Astrocyte (in vitro differentiated cells and primary cell): ENCODE measurements around the gene GTSE1. TPM values are rescaled to one million over a fixed set of nuclear protein-coding genes. Genes with fewer than 3 reads are reported as not detected.

Experiments used
- DNase-seq: peaks from one replicate; pipeline ENCODE4 v3.0.0-alpha.2; 2010; ENCODE audit warnings: low read depth
- FAIRE-seq: peaks from 2 replicates; lab custom pipeline; 2011; peaks lifted over from hg19 to GRCh38; lab: Jason Lieb, UNC
- H2AFZ ChIP-seq: 2 replicates; pipeline ENCODE4 v1.6.0; 2012; ENCODE audit warnings: low read depth, low read length, inconsistent platforms
- H3K27ac ChIP-seq: 2 replicates; pipeline ENCODE4 v1.5.1; 2011; ENCODE audit warnings: low read depth, low read length, inconsistent platforms
- H3K27me3 ChIP-seq: 2 replicates; pipeline ENCODE4 v1.6.0; 2011; ENCODE audit warnings: low read length, inconsistent platforms; ENCODE audit not compliant: insufficient read depth
- H3K36me3 ChIP-seq: 2 replicates; pipeline ENCODE4 v1.5.1; 2011; ENCODE audit warnings: low read length, inconsistent platforms; ENCODE audit not compliant: insufficient read depth
- H3K4me1 ChIP-seq: 2 replicates; pipeline ENCODE4 v1.5.1; 2011; ENCODE audit warnings: low read length, inconsistent platforms; ENCODE audit not compliant: insufficient read depth
- H3K4me2 ChIP-seq: 2 replicates; pipeline ENCODE4 v1.6.0; 2012; ENCODE audit warnings: low read length, inconsistent platforms
- H3K4me3 ChIP-seq: 2 replicates; pipeline ENCODE4 v1.5.1; 2011; ENCODE audit warnings: low read depth, mild to moderate bottlenecking, low read length, inconsistent platforms; ENCODE audit not compliant: insufficient read depth
- H3K79me2 ChIP-seq: 2 replicates; pipeline ENCODE4 v1.6.0; 2012; ENCODE audit warnings: mild to moderate bottlenecking, low read length, inconsistent platforms; ENCODE audit not compliant: insufficient read depth
- H3K9ac ChIP-seq: 2 replicates; pipeline ENCODE4 v1.6.0; 2012; ENCODE audit warnings: mild to moderate bottlenecking, low read length, inconsistent platforms
- H3K9me3 ChIP-seq: 2 replicates; pipeline ENCODE4 v1.5.1; 2012; ENCODE audit warnings: low read depth, mild to moderate bottlenecking, low read length, inconsistent platforms; ENCODE audit not compliant: insufficient read depth
- H4K20me1 ChIP-seq: 2 replicates; pipeline ENCODE4 v1.6.0; 2012; ENCODE audit warnings: low read length, inconsistent platforms; ENCODE audit not compliant: insufficient read depth
- H3K27ac Mint-ChIP-seq: one replicate; pipeline ENCODE4 v1.8.0; 2021; ENCODE audit warnings: mild to moderate bottlenecking, mixed read lengths; ENCODE audit not compliant: unreplicated experiment
- H3K27me3 Mint-ChIP-seq: one replicate; pipeline ENCODE4 v1.8.0; 2021; ENCODE audit warnings: low read depth, mixed read lengths; ENCODE audit not compliant: unreplicated experiment
- H3K36me3 Mint-ChIP-seq: one replicate; pipeline ENCODE4 v1.8.0; 2021; ENCODE audit warnings: low read depth, mixed read lengths; ENCODE audit not compliant: unreplicated experiment
- H3K4me1 Mint-ChIP-seq: one replicate; pipeline ENCODE4 v1.8.0; 2021; ENCODE audit warnings: low read depth, mixed read lengths; ENCODE audit not compliant: unreplicated experiment
- H3K4me3 Mint-ChIP-seq: one replicate; pipeline ENCODE4 v1.8.0; 2021; ENCODE audit warnings: mild to moderate bottlenecking, moderate library complexity, mixed read lengths; ENCODE audit not compliant: unreplicated experiment
- H3K9me3 Mint-ChIP-seq: one replicate; pipeline ENCODE4 v1.8.0; 2021; ENCODE audit warnings: mild to moderate bottlenecking, mixed read lengths; ENCODE audit not compliant: unreplicated experiment
- EZH2 ChIP-seq: IDR thresholded peaks from 2 replicates; pipeline ENCODE4 v1.6.1; 2012; ENCODE audit warnings: mild to moderate bottlenecking, low read length, inconsistent platforms; ENCODE audit not compliant: insufficient read depth
- total RNA-seq: library from RNA; stranded (reverse); gene quantifications from 2 replicates; pipeline ENCODE4 v1.2.1, GENCODE V29; 2021
- TF ChIP-seq, protein P1 (sequence below): IDR thresholded peaks from 2 replicates; pipeline ENCODE4 v1.5.1; 2011; ENCODE audit warnings: low read depth, mild to moderate bottlenecking, inconsistent platforms, low read length, moderate library complexity; ENCODE audit not compliant: insufficient read depth

GTSE1 gene
- total RNA-seq, 1 donor from 2014 or later = 4.1 TPM

DNA sequence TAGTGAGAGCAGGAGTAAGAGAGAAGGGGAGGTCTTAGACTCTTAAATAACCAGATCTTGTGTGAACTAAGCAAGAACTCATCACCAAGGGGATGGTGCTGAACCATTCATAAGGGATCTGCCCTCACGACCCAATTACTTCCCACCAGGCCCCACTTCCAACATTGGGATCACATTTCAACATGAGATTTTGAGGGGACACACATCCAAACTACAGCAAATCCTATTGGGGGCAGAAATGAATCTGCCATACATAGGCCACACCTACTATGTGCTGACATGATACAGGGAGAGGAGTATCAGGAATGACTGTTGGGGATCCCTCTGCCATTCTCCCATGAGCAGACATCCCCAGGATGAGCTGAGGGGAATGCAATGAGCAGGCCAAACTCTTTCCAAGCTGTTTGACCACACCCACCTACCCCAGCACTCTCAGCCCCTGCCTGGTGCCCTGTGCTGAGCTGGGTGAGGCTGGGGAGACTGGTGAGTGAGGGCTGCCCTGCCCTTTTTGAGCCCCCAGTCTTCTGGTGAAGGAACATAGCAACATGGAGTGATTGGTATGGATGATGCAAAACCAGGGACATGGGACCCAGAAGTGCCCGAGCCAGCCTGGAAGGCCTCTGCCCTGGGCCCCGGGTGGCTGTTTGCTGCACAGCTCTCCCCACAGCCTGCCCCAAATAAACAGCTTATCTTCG lies 1.2 kb upstream of the GTSE1 start:
- no peaks in the 10 kb centered on the region for H3K27me3 ChIP-seq
- peak overlapping the region; percentile 95 for H3K4me2 ChIP-seq
- H3K79me2 ChIP-seq = peaks cover 34% of the 10 kb centered on the region
- H3K27ac ChIP-seq = no peak overlapping the region
- FAIRE-seq (no peak), DNase-seq (no peak)
- H2AFZ ChIP-seq = peak overlapping the region; percentile 89
- TF ChIP-seq EZH2 = no peak
- TF ChIP-seq, protein P1, sequence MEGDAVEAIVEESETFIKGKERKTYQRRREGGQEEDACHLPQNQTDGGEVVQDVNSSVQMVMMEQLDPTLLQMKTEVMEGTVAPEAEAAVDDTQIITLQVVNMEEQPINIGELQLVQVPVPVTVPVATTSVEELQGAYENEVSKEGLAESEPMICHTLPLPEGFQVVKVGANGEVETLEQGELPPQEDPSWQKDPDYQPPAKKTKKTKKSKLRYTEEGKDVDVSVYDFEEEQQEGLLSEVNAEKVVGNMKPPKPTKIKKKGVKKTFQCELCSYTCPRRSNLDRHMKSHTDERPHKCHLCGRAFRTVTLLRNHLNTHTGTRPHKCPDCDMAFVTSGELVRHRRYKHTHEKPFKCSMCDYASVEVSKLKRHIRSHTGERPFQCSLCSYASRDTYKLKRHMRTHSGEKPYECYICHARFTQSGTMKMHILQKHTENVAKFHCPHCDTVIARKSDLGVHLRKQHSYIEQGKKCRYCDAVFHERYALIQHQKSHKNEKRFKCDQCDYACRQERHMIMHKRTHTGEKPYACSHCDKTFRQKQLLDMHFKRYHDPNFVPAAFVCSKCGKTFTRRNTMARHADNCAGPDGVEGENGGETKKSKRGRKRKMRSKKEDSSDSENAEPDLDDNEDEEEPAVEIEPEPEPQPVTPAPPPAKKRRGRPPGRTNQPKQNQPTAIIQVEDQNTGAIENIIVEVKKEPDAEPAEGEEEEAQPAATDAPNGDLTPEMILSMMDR = no peak
- H4K20me1 ChIP-seq = no peaks in the 10 kb centered on the region
- H3K9ac ChIP-seq = peak overlapping the region; percentile 85
- peak overlapping the region; percentile 93 for H3K4me3 Mint-ChIP-seq
- H3K4me3 ChIP-seq = peak overlapping the region; percentile 72
- peak overlapping the region; percentile 62 for H3K27ac Mint-ChIP-seq
- peaks cover 15% of the 10 kb centered on the region for H3K4me1 Mint-ChIP-seq
- peaks cover 5% of the 10 kb centered on the region for H3K36me3 ChIP-seq
- H3K27me3 Mint-ChIP-seq = no peaks in the 10 kb centered on the region
- peaks cover 20% of the 10 kb centered on the region for H3K4me1 ChIP-seq
- peaks cover 9% of the 10 kb centered on the region for H3K36me3 Mint-ChIP-seq
- H3K9me3 Mint-ChIP-seq = no peaks in the 10 kb centered on the region
- no peaks in the 10 kb centered on the region for H3K9me3 ChIP-seq

DNA sequence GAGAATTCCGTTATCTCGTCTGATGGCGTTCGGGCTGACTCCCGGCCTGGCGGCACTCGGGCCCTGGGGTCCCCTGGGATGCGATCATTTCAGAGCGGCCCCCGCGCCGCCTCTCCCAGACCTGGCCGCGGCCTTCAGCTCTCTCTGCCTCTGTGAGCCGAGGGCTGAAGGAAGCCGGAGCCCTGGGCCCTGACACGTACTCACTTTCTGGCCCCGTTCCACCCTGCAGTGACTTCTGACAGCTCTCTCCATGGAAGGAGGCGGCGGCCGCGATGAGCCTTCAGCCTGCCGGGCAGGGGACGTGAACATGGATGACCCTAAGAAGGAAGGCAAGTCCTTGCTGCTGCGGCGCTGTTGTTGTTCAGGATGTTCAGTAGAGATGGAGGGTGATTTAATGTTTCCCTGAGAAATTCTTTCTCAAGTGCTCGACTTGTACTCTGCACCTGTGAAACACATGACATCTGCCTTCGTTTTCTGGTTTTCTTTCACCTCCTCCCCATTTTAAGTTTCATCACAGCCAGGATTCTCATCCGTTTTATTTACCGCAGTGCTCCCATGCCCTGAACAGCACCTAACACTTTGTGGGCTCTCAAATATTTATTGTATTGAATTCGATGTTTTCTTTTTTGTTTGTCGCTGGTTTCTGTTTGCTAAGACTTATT lies 612 bp downstream of the GTSE1 start:
- H3K4me1 ChIP-seq = peaks cover 20% of the 10 kb centered on the region
- peaks cover 15% of the 10 kb centered on the region for H3K4me1 Mint-ChIP-seq
- FAIRE-seq (no peak), DNase-seq (peak; percentile 24)
- peak overlapping the region; percentile 83 for H2AFZ ChIP-seq
- H3K9ac ChIP-seq = peak overlapping the region; percentile 85
- TF ChIP-seq EZH2 = no peak
- TF ChIP-seq, protein P1 = no peak
- H3K27me3 ChIP-seq = no peaks in the 10 kb centered on the region
- H3K4me3 ChIP-seq = peak overlapping the region; percentile 72
- no peaks in the 10 kb centered on the region for H3K27me3 Mint-ChIP-seq
- no peaks in the 10 kb centered on the region for H3K9me3 ChIP-seq
- H3K36me3 Mint-ChIP-seq = peaks cover 3% of the 10 kb centered on the region
- peak overlapping the region; percentile 70 for H3K27ac ChIP-seq
- peak overlapping the region; percentile 83 for H3K4me3 Mint-ChIP-seq
- peak overlapping the region; percentile 95 for H3K4me2 ChIP-seq
- H3K36me3 ChIP-seq = peaks cover 9% of the 10 kb centered on the region
- peaks cover 51% of the 10 kb centered on the region for H3K79me2 ChIP-seq
- H3K9me3 Mint-ChIP-seq = no peaks in the 10 kb centered on the region
- H4K20me1 ChIP-seq = no peaks in the 10 kb centered on the region
- no peak overlapping the region for H3K27ac Mint-ChIP-seq

DNA sequence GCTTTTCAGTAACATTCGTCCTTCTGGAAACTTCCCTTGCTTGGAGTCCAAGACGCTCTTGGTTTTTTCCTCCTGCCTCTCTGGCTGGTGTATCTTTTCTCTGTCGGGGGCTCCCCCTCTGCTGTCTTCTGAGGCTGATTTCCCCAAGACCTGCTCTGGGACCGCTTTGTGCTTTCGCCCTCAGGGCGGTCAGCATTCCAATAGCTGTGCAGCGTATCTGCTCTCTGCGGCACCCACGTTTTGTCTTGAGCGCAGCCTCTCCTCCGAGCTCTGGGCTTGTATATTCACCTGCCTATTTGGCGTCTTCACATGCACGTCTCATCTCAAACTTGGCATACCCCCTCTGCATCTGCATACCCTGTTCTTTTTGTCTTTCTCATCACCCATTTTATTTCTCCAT lies 2.4 kb downstream of the GTSE1 start:
- no peaks in the 10 kb centered on the region for H3K27me3 ChIP-seq
- Mint-ChIP-seq H3K27me3 (no peaks in the 10 kb centered on the region), H3K36me3 (no peaks in the 10 kb centered on the region), H3K4me1 (peaks cover 12% of the 10 kb centered on the region), H3K9me3 (no peaks in the 10 kb centered on the region), H3K27ac (no peak overlapping the region), H3K4me3 (no peak overlapping the region)
- peaks cover 67% of the 10 kb centered on the region for H3K79me2 ChIP-seq
- H2AFZ ChIP-seq = no peak overlapping the region
- H3K4me1 ChIP-seq = peaks cover 23% of the 10 kb centered on the region
- H3K4me3 ChIP-seq = no peak overlapping the region
- H3K9me3 ChIP-seq = no peaks in the 10 kb centered on the region
- TF ChIP-seq EZH2 = no peak
- TF ChIP-seq, protein P1 = no peak
- DNase-seq = no peak
- no peak for FAIRE-seq
- H3K27ac ChIP-seq = no peak overlapping the region
- peaks cover 10% of the 10 kb centered on the region for H3K36me3 ChIP-seq
- peak overlapping the region; percentile 48 for H3K4me2 ChIP-seq
- peaks cover 4% of the 10 kb centered on the region for H4K20me1 ChIP-seq
- no peak overlapping the region for H3K9ac ChIP-seq
